Fibroblast of lung (primary cell): ENCODE results near the gene AATF. TPM values are rescaled to one million over a fixed set of nuclear protein-coding genes. Genes with fewer than 3 reads are reported as not detected.

Source experiments
- DNase-seq, 2 donors: peaks; one replicate each; pipeline versions ENCODE4 v3.0.0 to v3.0.0-alpha.2; 2010; ENCODE audit warnings: low read depth in 2 of 2
- H2AFZ ChIP-seq: 2 replicates; pipeline ENCODE4 v1.5.1; 2012; ENCODE audit warnings: low read length, control low read depth, inconsistent platforms
- H3K27ac ChIP-seq: 2 replicates; pipeline ENCODE4 v1.5.1; 2011; ENCODE audit warnings: low read length, control low read depth; ENCODE audit not compliant: insufficient read depth
- H3K27me3 ChIP-seq: 2 replicates; pipeline ENCODE4 v1.5.1; 2011; ENCODE audit warnings: mild to moderate bottlenecking, low read length; ENCODE audit not compliant: control insufficient read depth, insufficient read depth
- H3K36me3 ChIP-seq: 2 replicates; pipeline ENCODE4 v1.5.1; 2011; ENCODE audit warnings: low read length; ENCODE audit not compliant: control insufficient read depth, insufficient read depth
- H3K4me1 ChIP-seq: 2 replicates; pipeline ENCODE4 v1.5.1; 2011; ENCODE audit warnings: low read length; ENCODE audit not compliant: control insufficient read depth, insufficient read depth; ENCODE audit errors: extremely low read depth
- H3K4me2 ChIP-seq: 2 replicates; pipeline ENCODE4 v1.5.1; 2011; ENCODE audit warnings: low read length, control low read depth; ENCODE audit not compliant: insufficient read depth; ENCODE audit errors: extremely low read depth
- H3K4me3 ChIP-seq, 4 experiments: fragments of 200-600 bp in 1 of 4; sonication (generic) in 1 of 4; replicated peaks in 1 of 4; 2 replicates each; pipeline ENCODE4 v1.5.1; 2011 to 2016; ENCODE audit warnings: low read length in 4 of 4, low read depth in 3 of 4, mild to moderate bottlenecking in 3 of 4, control low read depth in 2 of 4, inconsistent platforms in 1 of 4, mixed read lengths in 1 of 4; ENCODE audit not compliant: insufficient read depth in 1 of 4; ENCODE audit errors: control extremely low read depth in 1 of 4
- H3K79me2 ChIP-seq: 2 replicates; pipeline ENCODE4 v1.5.1; 2012; ENCODE audit warnings: mild to moderate bottlenecking, low read length, inconsistent platforms; ENCODE audit not compliant: control insufficient read depth, insufficient read depth
- H3K9ac ChIP-seq: 2 replicates; pipeline ENCODE4 v1.5.1; 2011; ENCODE audit warnings: mild to moderate bottlenecking, low read length, control low read depth; ENCODE audit not compliant: insufficient read depth
- H3K9me3 ChIP-seq: 2 replicates; pipeline ENCODE4 v1.5.1; 2012; ENCODE audit warnings: low read depth, low read length; ENCODE audit not compliant: control insufficient read depth, insufficient read depth
- H4K20me1 ChIP-seq: 2 replicates; pipeline ENCODE4 v1.5.1; 2011; ENCODE audit warnings: low read length; ENCODE audit not compliant: control insufficient read depth, insufficient read depth; ENCODE audit errors: extremely low read depth
- CTCF ChIP-seq, 2 donors: IDR thresholded peaks in 1 of 2; conservative IDR thresholded peaks in 1 of 2; 1 replicate in 1 of 2; 2 replicates in 1 of 2; pipeline ENCODE4 v1.5.1; 2011 to 2012; ENCODE audit warnings: low read length in 2 of 2, control low read depth in 1 of 2, inconsistent platforms in 1 of 2, low read depth in 1 of 2, mild to moderate bottlenecking in 1 of 2
- EZH2 ChIP-seq: IDR thresholded peaks from 2 replicates; pipeline ENCODE4 v1.5.1; 2012; ENCODE audit warnings: low read length, control low read depth, mild to moderate bottlenecking; ENCODE audit errors: missing control alignments
- polyA plus RNA-seq, 2 donors: library from polyadenylated mRNA; depleted of rRNA in 1 of 2; stranded (reverse) in 1 of 2; unstranded in 1 of 2; fragments of >200 nt; gene quantifications; 2 replicates each; pipeline ENCODE4 v1.2.1, GENCODE V29; 2011 to 2012; ENCODE audit warnings: missing spikeins in 1 of 2
- total RNA-seq: library from RNA; depleted of rRNA; stranded (reverse); fragments of >200 nt; gene quantifications from 2 replicates; pipeline ENCODE4 v1.2.1, GENCODE V29; 2014

The AATF gene
- total and polyA plus RNA-seq, 2 donors (not counting 1 experiment from before 2014, with no cell fraction given) = 11.9 to 30.7 TPM

DNA sequence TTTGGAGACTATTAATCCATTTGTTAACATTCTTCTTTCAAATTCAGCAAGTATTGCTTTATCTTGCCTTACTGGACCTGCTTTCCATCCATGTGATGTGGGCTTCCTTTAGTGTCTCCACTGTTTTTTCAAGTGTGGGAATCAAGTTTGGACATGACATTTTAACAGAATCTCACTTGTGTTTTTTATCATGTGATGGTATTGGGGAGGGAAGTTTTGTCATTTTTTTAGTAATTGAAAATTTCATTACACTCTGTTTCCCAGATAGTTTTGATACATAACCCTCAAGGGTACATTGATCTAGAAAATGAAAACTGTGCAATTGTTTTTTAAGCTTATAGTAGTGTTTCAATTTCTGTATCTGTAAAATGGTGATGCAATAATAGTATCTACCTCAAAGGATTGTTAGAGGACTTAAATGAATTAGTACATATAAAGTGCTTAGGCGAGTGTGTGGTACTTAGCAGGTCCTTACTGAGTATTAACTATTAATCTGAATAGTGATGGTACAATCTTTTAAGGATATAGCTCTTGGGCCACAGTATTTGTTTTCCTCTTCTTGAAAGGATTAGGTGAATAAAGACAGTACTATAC is 27.3 kb downstream of the AATF start:
- no peak overlapping the region for H2AFZ ChIP-seq
- H3K36me3 ChIP-seq = no peaks in the 10 kb centered on the region
- no peak overlapping the region for H3K9ac ChIP-seq
- peaks cover 3% of the 10 kb centered on the region for H3K4me1 ChIP-seq
- no peak overlapping the region for H3K4me3 ChIP-seq
- H3K9me3 ChIP-seq = no peaks in the 10 kb centered on the region
- no peaks in the 10 kb centered on the region for H3K27me3 ChIP-seq
- no peak overlapping the region for H3K27ac ChIP-seq
- no peak for DNase-seq
- H3K79me2 ChIP-seq = no peaks in the 10 kb centered on the region
- TF ChIP-seq EZH2 (no peak), CTCF (conservative IDR thresholded peaks at IDR 0.05 in 1 of 2, IDR thresholded peaks at IDR 0.05 in 1 of 2; ENCODE audit: low read depth in 1 of 2, low read length in 2 of 2) (no peak)
- H4K20me1 ChIP-seq = no peaks in the 10 kb centered on the region
- no peak overlapping the region for H3K4me2 ChIP-seq

GRCh38 chr17:36977066-36977465 is 28.3 kb downstream of the AATF start:
- no peaks in the 10 kb centered on the region for H3K9me3 ChIP-seq
- H3K9ac ChIP-seq = no peak overlapping the region
- no peak overlapping the region for H3K4me3 ChIP-seq
- no peak overlapping the region for H2AFZ ChIP-seq
- H3K4me1 ChIP-seq = peaks cover 3% of the 10 kb centered on the region
- H3K36me3 ChIP-seq = no peaks in the 10 kb centered on the region
- no peaks in the 10 kb centered on the region for H3K79me2 ChIP-seq
- no peaks in the 10 kb centered on the region for H4K20me1 ChIP-seq
- no peak overlapping the region for H3K4me2 ChIP-seq
- H3K27ac ChIP-seq = no peak overlapping the region
- TF ChIP-seq EZH2 = no peak
- TF ChIP-seq CTCF (conservative IDR thresholded peaks at IDR 0.05 in 1 of 2, IDR thresholded peaks at IDR 0.05 in 1 of 2; ENCODE audit: low read depth in 1 of 2, low read length in 2 of 2) = no peak
- DNase-seq = no peak
- H3K27me3 ChIP-seq = no peaks in the 10 kb centered on the region

DNA sequence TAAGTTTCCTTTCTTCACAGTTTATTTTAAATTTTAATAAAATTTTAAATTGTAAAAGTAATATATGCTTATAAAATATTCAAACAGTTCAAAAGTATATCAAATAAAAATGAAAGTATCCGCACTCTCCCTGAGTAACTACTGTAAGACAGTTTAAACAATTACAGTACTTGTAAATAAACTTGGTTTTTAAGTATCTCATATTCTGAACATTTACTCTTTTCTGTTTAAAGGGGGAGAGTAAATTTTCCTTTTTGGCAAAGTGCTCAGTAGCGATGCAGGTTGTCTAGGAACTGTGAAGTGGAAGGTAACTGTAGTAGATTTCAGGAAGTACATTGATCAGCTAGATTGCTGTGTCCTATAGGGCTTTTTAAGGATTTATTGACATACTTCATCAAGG is 28.8 kb downstream of the AATF start:
- Histone ChIP-seq H4K20me1 (no peaks in the 10 kb centered on the region), H3K4me2 (no peak overlapping the region), H2AFZ (no peak overlapping the region), H3K27ac (no peak overlapping the region), H3K9ac (no peak overlapping the region), H3K36me3 (no peaks in the 10 kb centered on the region), H3K4me3 (no peak overlapping the region), H3K4me1 (peaks cover 3% of the 10 kb centered on the region), H3K9me3 (no peaks in the 10 kb centered on the region), H3K79me2 (no peaks in the 10 kb centered on the region), H3K27me3 (no peaks in the 10 kb centered on the region)
- no peak for TF ChIP-seq CTCF (conservative IDR thresholded peaks at IDR 0.05 in 1 of 2, IDR thresholded peaks at IDR 0.05 in 1 of 2; ENCODE audit: low read depth in 1 of 2, low read length in 2 of 2)
- TF ChIP-seq EZH2 = no peak
- no peak for DNase-seq
